NCI-H2081 (cell line): ENCODE results near the gene TRIM54.
A peak's percentile ranks its signal among the peaks of the same experiment; 100 is the strongest.
"Not testable (repeated sequence)": the region's sequence is repeated elsewhere in the genome, so short reads cannot be mapped to it uniquely, and the experiment has no call there.

Experiments used
- DNase-seq, 2 experiments: peaks; one replicate each; lab custom pipeline; 2025; lab: John Stamatoyannopoulos, UW

The TRIM54 gene

GRCh38 chr2:27313882-27314645 is 31.8 kb downstream of the TRIM54 start:
- no peak for DNase-seq

DNA sequence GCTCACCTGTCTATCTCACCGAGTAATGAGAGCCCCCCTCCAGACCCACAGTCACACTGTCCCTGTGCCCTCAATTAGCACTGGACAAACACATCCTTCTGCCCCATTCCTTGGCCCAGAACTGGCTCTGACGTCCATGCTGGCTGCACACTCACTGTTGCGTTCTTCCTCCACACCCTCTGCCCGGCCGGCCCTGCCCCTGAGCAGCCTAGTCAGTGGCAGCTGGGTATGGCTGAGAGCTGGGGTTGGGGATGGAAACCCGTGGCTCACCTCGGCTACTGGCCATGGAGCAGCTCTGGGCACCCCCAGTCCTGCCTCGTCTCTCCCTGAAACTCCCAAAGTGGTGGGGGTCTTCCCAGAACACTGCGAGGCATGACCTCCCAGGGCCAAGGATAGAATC is 32.5 kb downstream of the TRIM54 start:
- DNase-seq: no peak

DNA sequence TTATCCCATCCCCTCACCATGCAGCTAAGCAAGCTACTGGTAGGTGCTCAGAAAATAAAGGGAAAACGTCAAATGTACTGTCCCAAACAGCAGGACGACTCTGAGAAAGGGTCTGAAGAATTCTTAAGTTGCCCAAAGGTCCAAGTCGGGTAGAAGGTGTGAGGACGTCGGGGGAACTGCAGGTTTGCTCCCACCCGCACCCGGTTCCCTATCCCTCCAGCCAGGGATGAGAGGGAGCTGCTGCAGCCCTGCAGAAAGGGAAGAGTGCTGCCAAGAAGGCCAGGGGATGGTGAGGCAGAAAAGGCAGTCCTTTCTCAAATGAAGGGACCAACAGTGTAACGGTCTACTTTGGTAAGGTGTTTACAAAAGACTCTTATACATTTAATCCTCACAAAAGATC is 32.9 kb downstream of the TRIM54 start:
- no peak for DNase-seq

DNA sequence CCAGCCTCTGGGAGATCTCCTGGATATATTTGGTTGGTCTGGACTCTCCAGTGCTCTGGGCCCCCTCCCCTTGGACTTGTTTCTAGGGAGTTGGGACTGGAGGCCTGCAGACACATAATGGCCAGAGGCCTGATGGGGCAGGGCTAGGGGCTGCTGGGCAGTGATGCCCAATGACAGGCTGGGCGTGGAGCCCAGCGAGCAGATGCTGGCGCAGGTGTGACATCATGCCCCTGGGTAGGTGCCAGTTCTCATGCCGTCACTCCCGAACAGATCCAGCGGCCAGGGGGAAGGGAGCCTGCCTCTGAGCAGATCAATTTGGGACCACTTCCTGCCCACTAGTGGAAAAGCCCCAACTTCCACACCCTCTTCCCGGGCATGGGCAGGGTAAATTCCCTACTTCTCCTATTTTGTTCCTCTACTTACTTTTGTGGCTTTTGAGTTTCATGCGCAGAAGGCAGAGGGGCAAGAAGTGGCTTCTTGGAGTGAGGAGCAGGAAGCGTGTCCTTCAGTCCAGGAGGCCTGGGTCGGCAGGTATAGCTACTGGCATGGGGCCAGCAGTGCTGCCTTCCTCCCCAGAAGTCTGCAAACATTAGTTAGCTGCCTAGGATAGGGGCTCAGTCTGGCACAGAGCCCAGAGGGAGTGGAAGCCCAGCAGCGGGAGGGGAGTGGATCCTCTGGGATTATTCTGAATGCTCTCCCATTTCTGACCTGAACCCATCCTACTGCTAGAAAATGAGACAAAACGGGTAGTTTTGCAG is 34.6 kb downstream of the TRIM54 start:
- peak; percentile 60 to 72 for DNase-seq

DNA sequence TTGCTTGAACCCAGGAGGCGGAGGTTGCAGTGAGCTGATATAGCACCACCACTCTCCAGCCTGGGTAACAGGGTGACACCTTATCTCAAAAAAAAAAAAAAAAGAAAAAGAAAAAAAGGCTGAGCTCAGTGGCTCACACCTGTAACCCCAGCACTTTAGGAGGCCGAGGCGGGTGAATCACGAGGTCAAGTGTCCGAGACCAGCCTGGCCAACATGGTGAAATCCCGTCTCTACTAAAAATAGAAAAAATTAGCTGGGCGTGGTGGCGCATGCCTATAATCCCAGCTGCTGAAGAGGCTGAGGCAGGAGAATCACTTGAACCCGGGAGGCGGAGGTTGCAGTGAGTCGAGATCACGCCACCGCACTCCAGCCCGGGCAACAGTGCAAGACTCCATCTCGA is 37.6 kb downstream of the TRIM54 start:
- not testable (repeated sequence) for DNase-seq

- peak in 1 of 2 experiments; percentile 8 for DNase-seq
Observed at GRCh38 chr2:27320958-27321543, 38.8 kb downstream of the TRIM54 start.

DNA sequence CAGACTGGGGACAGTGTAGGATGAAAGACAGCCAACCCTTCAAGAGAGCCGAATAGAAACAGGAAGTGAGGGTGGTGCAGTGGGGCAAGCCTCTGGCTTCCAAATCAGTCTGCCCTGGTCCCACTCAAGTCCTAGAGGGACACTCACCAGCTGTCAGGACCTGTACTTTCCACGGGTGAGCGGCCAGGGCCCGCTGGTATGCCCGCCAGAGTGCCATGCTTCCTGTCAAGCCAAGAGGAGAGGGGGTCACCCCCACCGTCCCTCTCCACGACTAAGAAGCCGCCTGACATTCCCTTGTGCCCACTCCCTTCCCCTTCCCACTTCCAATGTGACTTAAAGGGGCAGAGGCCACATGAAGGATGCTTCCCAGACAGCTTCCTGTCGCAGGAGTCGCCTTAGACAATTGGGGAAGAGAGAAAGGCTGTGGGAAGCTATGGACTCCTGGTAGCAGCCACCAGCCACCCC is 40.1 kb downstream of the TRIM54 start:
- no peak for DNase-seq

DNA sequence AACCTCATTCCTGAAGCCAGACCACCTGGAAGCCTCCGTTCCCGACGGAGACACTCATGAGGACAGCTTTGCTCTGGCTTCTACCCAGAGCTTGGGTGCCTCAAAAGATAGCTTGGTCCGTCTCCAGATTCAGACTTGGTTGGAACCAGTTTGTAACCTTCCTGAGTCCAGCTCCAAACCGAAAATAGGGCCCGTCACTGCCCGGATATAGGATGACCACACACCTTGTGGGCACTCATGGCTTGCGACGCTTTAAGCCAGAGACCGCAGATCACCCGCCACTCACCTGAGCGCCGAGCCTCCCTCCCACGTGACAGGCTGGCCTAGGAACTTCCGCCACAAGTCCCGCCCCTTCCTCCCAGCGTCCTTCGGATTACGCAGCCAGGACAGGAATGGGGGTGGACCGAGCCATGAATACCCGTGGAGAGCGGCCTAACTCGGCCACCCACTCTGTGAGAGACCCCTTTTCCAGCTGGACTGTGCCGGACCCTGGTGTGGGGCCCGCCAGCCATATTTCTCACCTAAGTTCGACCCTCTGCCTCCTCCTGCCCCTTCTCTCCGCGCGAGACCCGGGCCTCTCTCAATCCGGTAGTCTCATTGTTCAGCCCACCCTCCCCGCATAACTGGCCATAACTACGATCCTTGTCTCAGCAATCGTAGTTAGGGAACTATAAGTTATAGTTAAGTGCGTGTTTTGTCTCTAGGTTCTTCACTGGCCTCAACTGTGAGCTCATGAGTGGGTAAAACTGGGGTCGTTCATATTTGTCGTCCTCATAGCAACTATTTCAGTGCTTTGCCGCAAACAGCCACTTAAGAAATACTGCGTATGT is 40.8 kb downstream of the TRIM54 start, which contains the start of gene MPV17:
TSS of gene MPV17 (minus strand) at position 332 of the 830 bp plus-strand sequence. CDS start 580 bp downstream, outside the sequence.
- peak; percentile 91 to 95 for DNase-seq

DNA sequence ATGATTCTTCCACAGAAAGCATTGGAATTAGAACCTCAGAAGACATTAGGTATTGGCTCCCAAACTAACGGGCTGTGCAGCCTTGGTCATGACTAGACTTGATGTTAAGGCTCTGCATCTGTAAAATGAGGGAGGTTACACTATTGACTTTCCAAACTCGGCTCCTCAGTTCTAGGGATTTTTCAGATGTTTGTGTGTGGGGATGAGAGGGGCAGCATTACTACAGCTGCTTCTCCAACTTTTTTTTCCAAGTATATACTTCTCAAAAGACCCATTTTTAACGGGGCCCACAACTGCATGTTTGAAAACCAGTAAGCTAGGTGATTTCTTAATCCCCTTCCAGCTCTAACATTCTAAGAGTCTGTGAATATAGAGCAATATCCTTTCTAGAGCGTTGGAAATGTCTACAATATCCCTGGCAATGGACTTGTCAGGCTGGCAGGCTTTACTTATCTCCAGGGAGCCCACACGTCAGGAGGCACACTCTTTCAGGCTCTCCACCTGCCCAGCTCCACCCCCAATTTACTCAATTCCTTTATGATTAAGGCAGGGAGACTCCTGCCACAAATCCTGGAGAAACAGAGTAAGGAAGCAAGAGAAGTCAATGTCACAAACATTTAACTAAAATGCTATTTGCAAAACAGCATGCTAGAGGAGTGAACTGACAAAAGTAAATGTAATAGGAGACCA is 41.5 kb downstream of the TRIM54 start:
- DNase-seq: peak in 1 of 2 experiments; percentile 56

DNA sequence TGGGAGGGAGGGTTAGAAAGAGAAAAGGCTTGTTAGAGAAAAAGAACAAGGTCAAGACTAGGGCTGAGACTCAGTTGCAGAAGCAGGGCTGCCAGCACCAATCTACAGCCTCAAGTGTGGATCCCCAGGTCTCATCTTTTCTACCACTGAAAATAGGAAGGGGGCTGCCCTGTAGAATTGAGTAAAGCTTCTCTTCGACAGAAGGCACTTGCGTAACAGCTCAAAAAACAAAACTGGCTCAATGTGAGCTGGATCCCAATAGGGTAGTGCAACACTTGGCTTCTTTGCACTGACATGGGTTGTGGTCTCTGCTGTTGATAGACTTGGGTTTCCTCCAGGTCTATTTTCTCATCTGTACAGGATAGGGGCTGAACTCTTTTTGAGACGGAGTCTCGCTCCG is 42.5 kb downstream of the TRIM54 start:
- no peak for DNase-seq

DNA sequence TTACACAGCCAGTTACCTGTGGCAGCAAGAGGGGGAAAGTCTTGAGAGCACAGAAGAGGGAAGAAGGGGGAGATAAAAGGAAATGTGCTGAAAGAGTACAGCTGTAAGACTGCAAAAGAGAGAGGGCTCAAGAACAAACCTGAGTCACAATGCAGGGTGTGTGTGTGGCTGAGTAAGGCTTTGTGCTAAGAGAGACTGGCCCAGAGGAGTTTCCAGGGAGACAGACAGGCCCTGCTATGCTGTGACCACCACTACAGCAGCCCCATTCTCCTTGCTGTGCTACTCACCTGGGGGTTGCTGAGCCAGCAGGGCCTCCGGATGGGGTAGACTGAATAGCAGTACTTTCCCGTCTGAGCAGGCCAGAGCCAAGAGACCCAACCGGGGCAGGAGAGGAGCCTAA is 53.1 kb downstream of the TRIM54 start:
- no peak for DNase-seq

DNA sequence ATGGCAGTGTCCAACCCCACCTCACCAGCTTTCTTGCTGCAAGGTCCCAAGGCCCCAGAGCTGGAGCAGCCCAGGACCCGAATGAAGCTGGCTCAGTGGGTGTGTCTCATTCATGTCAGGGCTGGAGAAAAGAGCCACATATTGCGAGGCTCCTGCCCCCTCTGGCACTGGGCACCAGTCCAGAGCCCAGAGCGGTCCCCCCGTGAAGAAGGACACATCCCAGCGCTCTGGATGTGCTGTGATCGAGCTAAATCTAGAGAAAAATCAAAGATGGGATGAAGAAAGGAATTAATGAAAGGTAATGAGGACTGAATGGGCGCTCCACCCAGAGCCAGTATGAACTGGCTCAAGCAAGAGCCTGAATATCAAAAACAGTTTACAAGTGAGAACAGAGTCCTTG is 53.9 kb downstream of the TRIM54 start:
- no peak for DNase-seq

- no peak for DNase-seq
Observed at GRCh38 chr2:27347641-27348040, 65.4 kb downstream of the TRIM54 start.

DNA sequence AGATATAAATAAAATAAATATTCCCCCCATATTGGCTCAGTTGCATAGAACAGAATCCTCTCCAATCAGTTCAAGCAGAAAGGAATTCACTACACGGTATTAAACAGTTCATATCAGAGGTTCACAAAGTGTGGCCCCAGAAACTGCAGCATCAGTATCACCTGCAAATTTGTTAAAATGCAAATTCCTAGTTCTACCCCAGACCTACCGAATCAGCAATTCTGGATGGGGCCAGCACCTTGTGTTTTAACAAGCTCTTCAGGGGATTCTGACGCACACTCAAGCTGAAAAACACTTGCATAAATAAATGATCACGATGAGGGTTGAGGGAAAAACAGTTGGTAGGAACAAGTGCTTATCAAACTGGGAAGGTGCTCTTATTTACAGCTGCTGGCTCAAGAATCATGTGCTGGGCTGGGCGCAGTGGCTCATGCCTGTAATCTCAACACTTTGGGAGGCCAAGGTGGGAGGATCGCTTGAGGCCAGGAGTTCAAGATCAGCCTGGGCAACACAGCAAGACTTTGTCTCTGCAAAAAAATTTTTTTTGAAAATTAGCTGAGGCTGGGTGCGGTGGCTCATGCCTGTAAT is 68.0 kb downstream of the TRIM54 start:
- DNase-seq: no peak

DNA sequence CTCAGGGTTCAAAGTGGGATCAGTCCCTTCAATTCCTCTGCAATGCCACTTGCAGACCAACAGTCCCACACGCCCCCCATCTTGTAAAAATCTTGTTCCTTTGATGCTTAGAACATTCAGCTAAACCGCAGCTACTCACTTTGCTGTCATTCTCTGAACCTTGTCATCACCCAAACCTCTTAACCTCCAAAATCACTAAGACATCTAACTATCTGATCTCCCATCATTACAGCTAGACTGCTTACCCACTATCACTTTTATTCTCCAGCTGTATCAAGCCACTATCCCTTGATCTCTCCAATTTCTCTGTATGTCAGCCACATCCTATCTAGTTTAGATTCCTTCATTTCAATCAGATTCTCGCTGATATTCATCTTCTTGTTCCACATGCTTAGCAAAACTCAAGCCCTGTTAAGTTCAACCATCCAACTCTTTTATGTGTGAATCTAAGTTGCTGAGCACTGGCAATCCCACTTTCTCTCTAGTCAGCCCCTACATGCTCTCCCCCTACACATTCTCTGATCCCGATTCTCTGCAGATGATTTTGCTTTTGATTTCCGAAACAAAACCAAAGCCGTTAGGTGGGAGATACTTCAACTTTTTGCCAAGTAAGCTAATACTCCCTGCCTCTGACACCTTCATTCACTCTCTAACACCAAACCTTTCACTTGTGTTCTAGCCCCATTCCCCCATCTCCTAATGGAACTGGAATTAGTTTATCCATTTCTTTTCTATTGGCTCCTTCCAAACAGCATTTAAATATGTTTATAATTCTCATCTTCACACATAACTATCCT is 69.8 kb downstream of the TRIM54 start:
- no peak for DNase-seq

- DNase-seq: not testable (repeated sequence)
Observed at GRCh38 chr2:27353386-27353761, 71.1 kb downstream of the TRIM54 start.

DNA sequence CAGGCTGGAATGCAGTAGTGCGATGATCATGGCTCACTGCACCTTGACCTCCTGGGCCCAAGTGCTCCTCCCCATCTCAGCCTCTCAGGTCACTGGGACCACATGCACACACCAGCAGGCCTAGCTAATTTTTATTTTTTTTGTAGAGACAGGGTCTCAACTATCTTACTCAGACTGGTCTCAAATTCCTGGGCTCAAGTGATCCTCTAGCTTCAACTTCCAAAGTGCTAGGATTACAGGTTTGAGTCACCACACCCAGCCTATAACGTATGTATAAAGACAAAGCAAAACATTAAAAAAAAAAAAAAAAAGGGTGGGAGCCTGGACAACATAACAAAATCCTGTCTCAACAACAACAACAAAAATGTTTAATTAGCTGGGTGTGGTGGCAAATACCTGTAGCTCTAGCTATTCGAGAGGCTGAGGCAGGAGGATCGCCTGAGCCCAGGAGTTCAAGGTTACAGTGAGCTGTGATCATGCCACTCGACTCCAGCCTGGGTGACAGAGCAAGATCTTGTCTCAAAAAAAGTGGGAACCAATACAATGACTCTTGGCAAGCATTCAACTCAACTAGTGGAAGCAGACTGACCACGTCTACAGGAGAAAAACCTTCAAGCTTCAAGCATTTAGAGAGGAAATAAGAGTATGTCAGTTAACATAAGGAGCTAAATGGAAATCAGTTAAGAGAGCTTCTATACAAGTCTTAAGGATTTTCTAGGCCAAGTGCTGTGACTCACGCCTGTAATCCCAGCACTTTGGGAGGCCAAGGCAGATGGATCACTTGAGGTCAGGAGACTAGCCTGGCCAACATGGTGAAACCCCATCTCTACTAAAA is 71.8 kb downstream of the TRIM54 start:
- no peak for DNase-seq

GRCh38 chr2:27354597-27354927 is 72.3 kb downstream of the TRIM54 start:
- no peak for DNase-seq

GRCh38 chr2:27356056-27356381 is 73.8 kb downstream of the TRIM54 start:
- peak in 1 of 2 experiments; percentile 61 for DNase-seq
